Loucy (cell line): ENCODE data around the gene G6PD.

Experiments
- H2AFZ ChIP-seq: fragments of 200-600 bp; sonication (generic); 2 replicates; pipeline ENCODE4 v1.6.0; 2016; ENCODE audit warnings: antibody characterized with exemption, mild to moderate bottlenecking, low read length, moderate library complexity
- H3F3A ChIP-seq: fragments of 200-600 bp; 2 replicates; pipeline ENCODE4 v1.6.0; 2016; ENCODE audit warnings: antibody characterized with exemption, low read depth, mild to moderate bottlenecking
- H3K27me3 ChIP-seq: fragments of 200-600 bp; sonication (generic); 2 replicates; pipeline ENCODE4 v1.6.1; 2014; ENCODE audit warnings: low read length, mild to moderate bottlenecking; ENCODE audit not compliant: insufficient read depth, poor library complexity, severe bottlenecking
- H3K36me3 ChIP-seq: fragments of 200-600 bp; sonication (generic); 2 replicates; pipeline ENCODE4 v1.6.1; 2016; ENCODE audit warnings: low read length; ENCODE audit not compliant: insufficient read depth
- H3K4me1 ChIP-seq: fragments of 200-600 bp; sonication (generic); 2 replicates; pipeline ENCODE4 v1.5.1; 2014; ENCODE audit warnings: low read length, mild to moderate bottlenecking; ENCODE audit not compliant: insufficient read depth, poor library complexity, severe bottlenecking
- H3K4me2 ChIP-seq: fragments of 200-600 bp; sonication (generic); 2 replicates; pipeline ENCODE4 v1.6.0; 2014; ENCODE audit warnings: antibody characterized with exemption, low read length, low read depth, mild to moderate bottlenecking; ENCODE audit not compliant: poor library complexity, severe bottlenecking
- H3K4me3 ChIP-seq: fragments of 200-600 bp; sonication (generic); 2 replicates; pipeline ENCODE4 v1.5.1; 2014; ENCODE audit warnings: low read length, mild to moderate bottlenecking, mixed read lengths; ENCODE audit not compliant: poor library complexity, severe bottlenecking
- H3K79me2 ChIP-seq: fragments of 200-600 bp; sonication (generic); 2 replicates; pipeline ENCODE4 v1.6.1; 2014; ENCODE audit warnings: low read length; ENCODE audit not compliant: insufficient read depth
- H3K9ac ChIP-seq: fragments of 200-600 bp; sonication (generic); 2 replicates; pipeline ENCODE4 v1.6.0; 2014; ENCODE audit warnings: mild to moderate bottlenecking, low read depth, low read length, moderate library complexity; ENCODE audit not compliant: poor library complexity, severe bottlenecking
- H3K9me2 ChIP-seq: fragments of 200-600 bp; sonication (generic); replicated peaks from 2 replicates; pipeline ENCODE4 v1.6.1; 2016; ENCODE audit warnings: low read depth, low read length, mixed read lengths
- H3K9me3 ChIP-seq: fragments of 200-600 bp; sonication (generic); 2 replicates; pipeline ENCODE4 v1.6.1; 2014; ENCODE audit warnings: mild to moderate bottlenecking, antibody characterized with exemption, low read length, low read depth; ENCODE audit not compliant: insufficient read depth
- H4K20me1 ChIP-seq: fragments of 200-600 bp; sonication (generic); 2 replicates; pipeline ENCODE4 v1.6.0; 2014; ENCODE audit warnings: antibody characterized with exemption, low read length, mild to moderate bottlenecking; ENCODE audit not compliant: insufficient read depth, poor library complexity, severe bottlenecking
- EZH2phosphoT487 ChIP-seq: fragments of 200-600 bp; IDR thresholded peaks from 2 replicates; pipeline ENCODE4 v1.6.1; 2018; ENCODE audit warnings: antibody characterized with exemption, mild to moderate bottlenecking, moderate library complexity, borderline replicate concordance
- TF ChIP-seq, protein P1 (sequence below): fragments of 200-600 bp; sonication (generic); conservative IDR thresholded peaks from 2 replicates; pipeline ENCODE4 v1.5.1; 2014; ENCODE audit warnings: mild to moderate bottlenecking, antibody characterized with exemption, low read length

G6PD gene

DNA sequence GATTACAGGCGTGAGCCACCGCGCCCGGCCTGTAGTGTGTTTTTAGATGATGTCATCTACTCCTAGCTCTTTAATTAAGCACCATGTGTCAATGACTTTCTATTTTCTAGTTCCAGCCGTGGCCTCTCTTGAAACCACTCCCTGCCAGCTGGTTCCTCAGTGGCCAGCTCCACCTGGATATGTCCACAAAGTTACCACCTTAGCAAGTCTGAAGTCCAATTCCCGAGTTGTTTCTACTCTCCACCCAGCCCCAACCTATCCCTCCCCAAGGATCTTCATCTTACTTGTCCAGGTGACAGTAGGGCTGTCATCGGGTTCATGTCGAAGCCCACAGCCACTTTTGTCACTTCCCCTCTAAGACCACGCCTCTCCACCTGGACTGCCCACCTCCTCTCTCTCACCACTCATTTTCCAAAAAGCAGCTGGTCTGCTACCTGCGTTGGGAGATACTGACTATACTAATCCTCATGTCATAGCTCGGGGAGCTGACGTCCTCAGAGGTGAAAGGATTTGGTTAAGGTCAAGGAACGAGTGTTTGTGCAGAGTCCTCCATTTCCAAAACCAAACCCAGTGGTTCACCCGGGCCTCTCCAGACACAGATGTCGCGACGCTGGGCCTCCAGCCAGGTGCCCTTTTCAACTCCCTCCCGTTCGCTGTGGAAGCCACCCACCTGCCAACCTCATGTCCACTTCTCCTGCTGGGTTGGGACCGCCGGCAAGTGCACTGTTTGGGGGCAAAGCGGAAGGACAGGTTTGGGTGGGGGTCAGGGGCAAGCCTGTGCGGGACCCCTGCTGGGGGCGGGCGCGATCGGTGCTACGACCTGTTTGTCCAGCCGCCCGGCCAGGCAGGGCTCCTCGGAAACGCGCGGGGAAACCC is 31.3 kb downstream of the G6PD start:
- Histone ChIP-seq H3K9me3 (no peaks in the 10 kb centered on the region), H3K4me3 (peak overlapping the region; percentile 89), H3K9ac (peak overlapping the region; percentile 92), H3K27me3 (no peaks in the 10 kb centered on the region), H3F3A (no peaks in the 10 kb centered on the region), H3K9me2 (no peaks in the 10 kb centered on the region), H3K4me1 (peaks cover 10% of the 10 kb centered on the region), H4K20me1 (no peaks in the 10 kb centered on the region), H2AFZ (peak overlapping the region; percentile 60; the same call in 1 of the 2 replicates), H3K79me2 (peaks cover 8% of the 10 kb centered on the region; the same call in 1 of the 2 replicates), H3K36me3 (no peaks in the 10 kb centered on the region), H3K4me2 (peak overlapping the region; percentile 87)
- no peak for TF ChIP-seq EZH2phosphoT487
- TF ChIP-seq, protein P1, sequence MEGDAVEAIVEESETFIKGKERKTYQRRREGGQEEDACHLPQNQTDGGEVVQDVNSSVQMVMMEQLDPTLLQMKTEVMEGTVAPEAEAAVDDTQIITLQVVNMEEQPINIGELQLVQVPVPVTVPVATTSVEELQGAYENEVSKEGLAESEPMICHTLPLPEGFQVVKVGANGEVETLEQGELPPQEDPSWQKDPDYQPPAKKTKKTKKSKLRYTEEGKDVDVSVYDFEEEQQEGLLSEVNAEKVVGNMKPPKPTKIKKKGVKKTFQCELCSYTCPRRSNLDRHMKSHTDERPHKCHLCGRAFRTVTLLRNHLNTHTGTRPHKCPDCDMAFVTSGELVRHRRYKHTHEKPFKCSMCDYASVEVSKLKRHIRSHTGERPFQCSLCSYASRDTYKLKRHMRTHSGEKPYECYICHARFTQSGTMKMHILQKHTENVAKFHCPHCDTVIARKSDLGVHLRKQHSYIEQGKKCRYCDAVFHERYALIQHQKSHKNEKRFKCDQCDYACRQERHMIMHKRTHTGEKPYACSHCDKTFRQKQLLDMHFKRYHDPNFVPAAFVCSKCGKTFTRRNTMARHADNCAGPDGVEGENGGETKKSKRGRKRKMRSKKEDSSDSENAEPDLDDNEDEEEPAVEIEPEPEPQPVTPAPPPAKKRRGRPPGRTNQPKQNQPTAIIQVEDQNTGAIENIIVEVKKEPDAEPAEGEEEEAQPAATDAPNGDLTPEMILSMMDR: no peak

DNA sequence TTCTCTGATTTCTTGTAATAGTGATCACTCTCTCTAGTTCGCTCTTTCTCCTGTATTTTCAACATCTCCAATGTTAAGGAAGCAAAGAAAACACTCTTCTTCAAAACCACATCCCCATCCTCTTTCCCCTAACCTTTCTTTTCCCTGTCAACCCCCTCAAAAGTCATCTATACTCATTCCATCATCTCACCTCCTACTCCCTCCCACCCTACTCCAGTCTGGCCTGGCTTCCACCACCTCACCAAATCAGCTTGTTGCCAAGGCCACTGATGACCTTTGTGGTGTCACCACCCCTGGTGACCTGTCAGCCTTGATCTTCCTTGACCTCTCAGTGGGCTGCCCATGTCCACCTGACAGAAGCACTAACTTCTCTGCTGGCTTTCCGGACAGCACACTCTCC is 32.9 kb downstream of the G6PD start:
- H3K9me2 ChIP-seq: no peaks in the 10 kb centered on the region

DNA sequence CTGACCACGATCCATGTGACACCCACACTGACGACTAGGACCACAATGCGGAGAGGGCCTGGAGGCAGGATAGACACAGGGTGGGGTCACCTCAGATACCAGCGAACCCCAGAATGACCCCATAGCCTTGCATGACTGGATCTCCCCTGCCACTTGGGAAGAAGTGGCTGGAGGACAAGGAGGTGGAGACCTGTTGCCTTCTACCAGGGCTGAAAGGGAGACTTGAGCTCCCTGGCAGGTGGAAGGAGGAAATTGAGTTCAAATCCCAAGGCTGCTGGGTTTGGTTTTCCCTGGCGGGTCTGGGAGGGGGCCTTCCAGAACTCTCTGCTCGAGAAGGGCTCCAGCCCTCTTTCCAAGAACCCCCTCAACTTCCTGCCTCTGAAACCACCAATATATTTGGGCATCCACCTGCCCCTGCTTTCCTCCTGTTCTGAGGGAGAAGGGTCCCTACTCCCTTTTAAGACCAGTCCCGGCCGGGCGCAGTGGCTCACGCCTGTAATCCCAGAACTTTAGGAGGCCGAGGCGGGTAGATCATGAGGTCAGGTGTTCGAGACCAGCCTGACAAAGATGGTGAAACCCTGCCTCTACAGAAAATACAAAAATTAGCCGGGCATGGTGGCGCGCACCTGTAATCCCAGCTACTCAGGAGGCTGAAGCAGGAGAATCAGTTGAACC is 33.6 kb downstream of the G6PD start:
- peaks cover 8% of the 10 kb centered on the region; the same call in 1 of the 2 replicates for H3K79me2 ChIP-seq
- TF ChIP-seq, protein P1: no peak
- no peak for TF ChIP-seq EZH2phosphoT487

More for the DNA sequence above, 32.9 kb downstream of the G6PD start:
- Histone ChIP-seq H3K9me3 (no peaks in the 10 kb centered on the region), H2AFZ (no peak overlapping the region), H4K20me1 (no peaks in the 10 kb centered on the region), H3K9ac (no peak overlapping the region), H3K36me3 (no peaks in the 10 kb centered on the region), H3K4me2 (no peak overlapping the region), H3K27me3 (no peaks in the 10 kb centered on the region), H3F3A (no peaks in the 10 kb centered on the region), H3K4me3 (no peak overlapping the region), H3K79me2 (peaks cover 8% of the 10 kb centered on the region; the same call in 1 of the 2 replicates), H3K4me1 (peaks cover 10% of the 10 kb centered on the region)
- TF ChIP-seq EZH2phosphoT487: no peak
- TF ChIP-seq, protein P1: no peak

More for the DNA sequence above, 33.6 kb downstream of the G6PD start:
- no peaks in the 10 kb centered on the region for H3K36me3 ChIP-seq
- no peak overlapping the region for H3K4me2 ChIP-seq
- H3K4me1 ChIP-seq: peaks cover 10% of the 10 kb centered on the region
- no peaks in the 10 kb centered on the region for H3K9me2 ChIP-seq
- no peaks in the 10 kb centered on the region for H3K9me3 ChIP-seq
- no peak overlapping the region for H3K4me3 ChIP-seq
- no peak overlapping the region for H2AFZ ChIP-seq
- no peaks in the 10 kb centered on the region for H3K27me3 ChIP-seq
- H4K20me1 ChIP-seq: no peaks in the 10 kb centered on the region
- no peak overlapping the region for H3K9ac ChIP-seq
- H3F3A ChIP-seq: no peaks in the 10 kb centered on the region
